IMR-90 (cell line): ENCODE measurements around the gene ERN1. TPM values are rescaled to one million over a fixed set of nuclear protein-coding genes. Genes with fewer than 3 reads are reported as not detected.

ENCODE experiments used
- ATAC-seq: fragments of 200-7000 bp; cut with Tn5 transposase; 2 replicates; pipeline ENCODE4 v1.9.1; 2020; ENCODE audit warnings: low read depth, mild to moderate bottlenecking, moderate library complexity
- BruUV-seq: library from RNA; stranded (reverse); fragments of 400-500 nt; replicated peaks from 2 replicates; lab custom pipeline; 2021; lab: Mats Ljungman, UMichigan
- CTCF ChIA-PET: fragments of 300-600 bp; formaldehyde crosslinking; extraction: SDS; loops from one replicate; lab custom pipeline; 2021; ENCODE audit warnings: antibody characterized with exemption; lab: Yijun Ruan, JAX
- POLR2A ChIA-PET: fragments of 300-600 bp; sonication (Branson Sonifier 250); formaldehyde crosslinking; loops from one replicate; lab custom pipeline; 2022; ENCODE audit warnings: antibody characterized with exemption; ENCODE audit not compliant: unreplicated experiment; lab: Charles Lee
- DNase-seq: peaks from one replicate; pipeline ENCODE4 v3.0.0; 2013
- H2AFZ ChIP-seq: replicated peaks from 2 replicates; pipeline ENCODE3; 2013; ENCODE audit warnings: low read length, mild to moderate bottlenecking; ENCODE audit not compliant: poor library complexity
- H2AK5ac ChIP-seq: 2 replicates; pipeline ENCODE4 v1.6.1; 2013; ENCODE audit warnings: low read depth, low read length, inconsistent platforms
- H2AK9ac ChIP-seq: replicated peaks from 2 replicates; pipeline ENCODE3; 2013; ENCODE audit warnings: mild to moderate bottlenecking, low read depth, low read length, moderate library complexity; ENCODE audit not compliant: poor library complexity
- H2BK120ac ChIP-seq: 2 replicates; pipeline ENCODE4 v1.6.1; 2013; ENCODE audit warnings: low read depth, low read length, inconsistent platforms
- H2BK15ac ChIP-seq: 3 replicates; pipeline ENCODE4 v1.6.1; 2013; ENCODE audit warnings: low read depth, low read length, inconsistent platforms
- H2BK20ac ChIP-seq: 2 replicates; pipeline ENCODE4 v1.6.1; 2013; ENCODE audit warnings: low read depth, mild to moderate bottlenecking, inconsistent platforms, low read length, moderate library complexity
- H2BK5ac ChIP-seq: 2 replicates; pipeline ENCODE4 v1.6.1; 2013; ENCODE audit warnings: mild to moderate bottlenecking, low read depth, low read length, inconsistent platforms; ENCODE audit not compliant: poor library complexity, severe bottlenecking
- H3K14ac ChIP-seq: replicated peaks from 2 replicates; pipeline ENCODE4 v1.6.1; 2013; ENCODE audit warnings: low read depth, low read length, inconsistent platforms
- H3K18ac ChIP-seq: 2 replicates; pipeline ENCODE4 v1.6.1; 2013; ENCODE audit warnings: low read depth, low read length, control low read depth
- H3K23ac ChIP-seq: 2 replicates; pipeline ENCODE4 v1.6.1; 2013; ENCODE audit warnings: low read depth, low read length, inconsistent platforms
- H3K27ac ChIP-seq: 2 replicates; pipeline ENCODE4 v1.5.1; 2013; ENCODE audit warnings: mild to moderate bottlenecking, control low read depth, low read length; ENCODE audit not compliant: insufficient read depth
- H3K27me3 ChIP-seq: 2 replicates; pipeline ENCODE4 v1.6.1; 2013; ENCODE audit warnings: low read length; ENCODE audit not compliant: control insufficient read depth, insufficient read depth
- H3K36me3 ChIP-seq: 2 replicates; pipeline ENCODE4 v1.6.1; 2013; ENCODE audit warnings: low read length, mixed read lengths; ENCODE audit not compliant: control insufficient read depth, insufficient read depth
- H3K4ac ChIP-seq: 2 replicates; pipeline ENCODE4 v1.6.1; 2013; ENCODE audit warnings: low read depth, low read length, inconsistent platforms
- H3K4me1 ChIP-seq: 2 replicates; pipeline ENCODE4 v1.6.1; 2013; ENCODE audit warnings: low read length, mixed read lengths; ENCODE audit not compliant: control insufficient read depth, insufficient read depth
- H3K4me2 ChIP-seq: 2 replicates; pipeline ENCODE4 v1.6.1; 2013; ENCODE audit warnings: low read depth, mild to moderate bottlenecking, control low read depth, low read length, moderate library complexity
- H3K4me3 ChIP-seq: 2 replicates; pipeline ENCODE4 v1.5.1; 2013; ENCODE audit warnings: low read depth, mild to moderate bottlenecking, control low read depth, low read length, moderate library complexity; ENCODE audit not compliant: insufficient read depth
- H3K56ac ChIP-seq: 2 replicates; pipeline ENCODE4 v1.6.1; 2013; ENCODE audit warnings: low read length, inconsistent platforms; ENCODE audit not compliant: insufficient read depth; ENCODE audit errors: extremely low read depth
- H3K79me1 ChIP-seq, 2 experiments: 2 replicates each; pipeline ENCODE4 v1.6.1; 2013; ENCODE audit warnings: low read length in 2 of 2, inconsistent platforms in 1 of 2, low read depth in 1 of 2
- H3K9ac ChIP-seq: 2 replicates; pipeline ENCODE4 v1.6.1; 2013; ENCODE audit warnings: low read depth, low read length, control low read depth
- H3K9me1 ChIP-seq: 2 replicates; pipeline ENCODE4 v1.6.1; 2013; ENCODE audit warnings: low read length, inconsistent platforms; ENCODE audit not compliant: insufficient read depth
- H3K9me3 ChIP-seq: 2 replicates; pipeline ENCODE4 v1.6.1; 2013; ENCODE audit warnings: low read length; ENCODE audit not compliant: control insufficient read depth, insufficient read depth
- H4K20me1 ChIP-seq: 2 replicates; pipeline ENCODE4 v1.6.1; 2013; ENCODE audit warnings: low read length, inconsistent platforms; ENCODE audit not compliant: insufficient read depth
- H4K5ac ChIP-seq: 2 replicates; pipeline ENCODE4 v1.6.1; 2013; ENCODE audit warnings: mild to moderate bottlenecking, low read depth, low read length, control low read depth
- H4K8ac ChIP-seq, 2 experiments: 2 replicates each; pipeline ENCODE4 v1.6.1; 2013; ENCODE audit warnings: low read depth in 2 of 2, low read length in 2 of 2, control low read depth in 1 of 2, inconsistent platforms in 1 of 2
- H4K91ac ChIP-seq: 2 replicates; pipeline ENCODE4 v1.6.1; 2013; ENCODE audit warnings: low read depth, low read length, inconsistent platforms; ENCODE audit not compliant: insufficient read depth
- BHLHE40 ChIP-seq: fragments of 150-350 bp; IDR thresholded peaks from 2 replicates; pipeline ENCODE4 v1.6.1; 2016; ENCODE audit warnings: mild to moderate bottlenecking, low read depth, low read length
- CEBPB ChIP-seq: IDR thresholded peaks from 2 replicates; pipeline ENCODE4 v1.6.1; 2012; ENCODE audit warnings: low read depth, low read length, improper control_type of control experiment
- CHD1 ChIP-seq: IDR thresholded peaks from 2 replicates; pipeline ENCODE4 v1.6.1; 2012; ENCODE audit warnings: low read depth, low read length, improper control_type of control experiment
- FOS ChIP-seq: fragments of 150-350 bp; IDR thresholded peaks from 2 replicates; pipeline ENCODE4 v1.6.1; 2016; ENCODE audit warnings: low read depth, low read length
- MAFK ChIP-seq: IDR thresholded peaks from 2 replicates; pipeline ENCODE4 v1.6.1; 2012; ENCODE audit warnings: low read depth, low read length, improper control_type of control experiment
- MAZ ChIP-seq: IDR thresholded peaks from 2 replicates; pipeline ENCODE4 v1.6.1; 2012; ENCODE audit warnings: low read depth, mild to moderate bottlenecking, low read length, improper control_type of control experiment, moderate library complexity, borderline replicate concordance
- MXI1 ChIP-seq: IDR thresholded peaks from 2 replicates; pipeline ENCODE4 v1.6.1; 2012; ENCODE audit warnings: low read depth, mild to moderate bottlenecking, low read length, moderate library complexity, borderline replicate concordance
- NFE2L2 ChIP-seq: fragments of 150-350 bp; IDR thresholded peaks from 2 replicates; pipeline ENCODE4 v1.6.1; 2016; ENCODE audit warnings: low read depth, mild to moderate bottlenecking, low read length
- POLR2A ChIP-seq: IDR thresholded peaks from 2 replicates; pipeline ENCODE4 v1.6.1; 2012; ENCODE audit warnings: mild to moderate bottlenecking, low read depth, low read length
- RAD21 ChIP-seq: IDR thresholded peaks from 2 replicates; pipeline ENCODE4 v1.6.1; 2012; ENCODE audit warnings: low read length, improper control_type of control experiment
- RCOR1 ChIP-seq: IDR thresholded peaks from 2 replicates; pipeline ENCODE4 v1.6.1; 2012; ENCODE audit warnings: mild to moderate bottlenecking, low read length, improper control_type of control experiment; ENCODE audit not compliant: insufficient replicate concordance
- RFX5 ChIP-seq: IDR thresholded peaks from 2 replicates; pipeline ENCODE4 v1.8.0; 2012; ENCODE audit warnings: low read depth, mild to moderate bottlenecking, low read length, moderate library complexity
- SMC3 ChIP-seq: fragments of 150-350 bp; IDR thresholded peaks from 2 replicates; pipeline ENCODE4 v1.6.1; 2016; ENCODE audit warnings: low read depth, mild to moderate bottlenecking, antibody characterized with exemption, low read length, moderate library complexity
- WGBS, 2 experiments: methylation state at CpG; one replicate each; pipeline versions ENCODE4 v1.1.5 to v1.1.7; 2013; ENCODE audit warnings: missing lambda C conversion rate in 2 of 2; ENCODE audit not compliant: insufficient read length in 1 of 2; ENCODE audit errors: extremely low coverage in 2 of 2; 5-methylcytosine and 5-hydroxymethylcytosine counted together
- dilution Hi-C: fragments of 300-500 bp; cut with HindIII; formaldehyde crosslinking; loops from one replicate; pipeline ENCODE4 v1.14.3; 2018; ENCODE audit warnings: low sequenced_read_pairs; ENCODE audit not compliant: unreplicated experiment
- in situ Hi-C: fragments of 300-500 bp; cut with MboI; formaldehyde crosslinking; loops from 3 replicates; pipeline ENCODE4 v1.14.3; 2019; ENCODE audit warnings: low sequenced_read_pairs, inconsistent platforms, mixed read lengths
- intact Hi-C: fragments of 100-400 bp; cut with micrococcal nuclease; formaldehyde crosslinking; loops from 2 replicates; pipeline ENCODE4 v1.10.0; 2022
- polyA plus RNA-seq, 3 experiments: library from polyadenylated mRNA; depleted of rRNA; stranded (reverse); fragments of >200 nt; gene quantifications; 2 replicates each; pipeline ENCODE4 v1.2.3, GENCODE V29; 2012; ENCODE audit warnings: low replicate concordance in 1 of 3
- total RNA-seq: library from RNA; depleted of rRNA; stranded (reverse); fragments of >200 nt; gene quantifications from 2 replicates; pipeline ENCODE4 v1.2.3, GENCODE V29; 2012
- TF ChIP-seq, protein P1 (sequence below): conservative IDR thresholded peaks from 2 replicates; pipeline ENCODE4 v1.5.1; 2012; ENCODE audit warnings: mild to moderate bottlenecking, low read depth, low read length, improper control_type of control experiment
- TF ChIP-seq, protein P2 (sequence below): fragments of 150-350 bp; IDR thresholded peaks from 2 replicates; pipeline ENCODE4 v1.6.1; 2017; ENCODE audit warnings: mild to moderate bottlenecking, antibody characterized with exemption, low read length, low read depth
- TF ChIP-seq, protein P3 (sequence below): fragments of 150-350 bp; IDR thresholded peaks from 2 replicates; pipeline ENCODE4 v1.6.1; 2016; ENCODE audit warnings: low read depth, mild to moderate bottlenecking, low read length, moderate library complexity, borderline replicate concordance

ERN1 gene
- total and polyA plus RNA-seq, 2 of the 4 experiments (the other 2 are of a cell fraction) = 2.7 to 4.1 TPM

DNA sequence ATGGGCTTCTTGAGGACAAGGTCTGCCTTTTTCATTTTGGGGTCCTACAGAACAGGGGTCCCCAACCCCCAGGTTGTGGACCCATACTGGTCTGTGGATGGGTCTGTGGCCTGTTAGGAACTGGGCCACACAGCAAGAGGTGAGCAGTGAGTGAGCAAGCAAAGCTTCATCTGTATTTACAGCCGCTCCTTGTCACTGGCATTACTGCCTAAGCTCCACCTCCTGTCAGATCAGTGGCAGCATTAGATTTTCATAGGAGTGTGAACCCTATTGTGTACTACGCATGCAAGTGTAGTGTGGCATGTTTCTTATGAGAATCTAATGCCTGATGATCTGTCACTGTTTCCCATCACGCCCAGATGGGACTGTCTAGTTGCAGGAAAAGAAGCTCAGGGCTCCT lies 33.9 kb downstream of the ERN1 start:
- Histone ChIP-seq H2AK5ac (no peak overlapping the region), H3K14ac (no peak overlapping the region), H3K27me3 (no peaks in the 10 kb centered on the region), H2AFZ (no peak overlapping the region), H2AK9ac (no peak overlapping the region), H2BK20ac (no peak overlapping the region), H3K4me2 (no peak overlapping the region), H4K91ac (no peak overlapping the region), H4K8ac (no peak overlapping the region), H3K4ac (no peak overlapping the region), H3K9me3 (no peaks in the 10 kb centered on the region), H3K9ac (no peak overlapping the region), H4K5ac (no peak overlapping the region), H3K79me1 (peaks cover 2 to 18% of the 10 kb centered on the region in 2 experiments; a peak in 2 of 4 replicates), H3K18ac (no peak overlapping the region), H3K23ac (no peak overlapping the region), H2BK120ac (no peak overlapping the region), H3K9me1 (peaks cover 6% of the 10 kb centered on the region), H3K36me3 (peaks cover 1% of the 10 kb centered on the region), H3K27ac (no peak overlapping the region), H3K56ac (no peak overlapping the region), H3K4me1 (peaks cover 2% of the 10 kb centered on the region; the same call in 1 of the 2 replicates), H3K4me3 (no peak overlapping the region), H2BK15ac (no peak overlapping the region), H2BK5ac (no peak overlapping the region), H4K20me1 (no peaks in the 10 kb centered on the region)
- no peak for ATAC-seq
- CTCF ChIA-PET = no interaction called here
- in situ Hi-C loops = no loop called here
- no peak for DNase-seq
- dilution Hi-C loops = no loop called here
- 100% methylated on average over 1 of the region's 3 CpGs; no CpG with 5 or more reads in 1 of the 2 experiments for WGBS, 2 experiments
- BruUV-seq = no TSS peak
- TF ChIP-seq FOS (no peak), CHD1 (no peak), SMC3 (no peak), RAD21 (no peak), CEBPB (no peak), NFE2L2 (no peak), BHLHE40 (no peak), MAZ (no peak), RFX5 (no peak), RCOR1 (no peak), POLR2A (no peak), MXI1 (no peak), MAFK (no peak)
- TF ChIP-seq, protein P1, sequence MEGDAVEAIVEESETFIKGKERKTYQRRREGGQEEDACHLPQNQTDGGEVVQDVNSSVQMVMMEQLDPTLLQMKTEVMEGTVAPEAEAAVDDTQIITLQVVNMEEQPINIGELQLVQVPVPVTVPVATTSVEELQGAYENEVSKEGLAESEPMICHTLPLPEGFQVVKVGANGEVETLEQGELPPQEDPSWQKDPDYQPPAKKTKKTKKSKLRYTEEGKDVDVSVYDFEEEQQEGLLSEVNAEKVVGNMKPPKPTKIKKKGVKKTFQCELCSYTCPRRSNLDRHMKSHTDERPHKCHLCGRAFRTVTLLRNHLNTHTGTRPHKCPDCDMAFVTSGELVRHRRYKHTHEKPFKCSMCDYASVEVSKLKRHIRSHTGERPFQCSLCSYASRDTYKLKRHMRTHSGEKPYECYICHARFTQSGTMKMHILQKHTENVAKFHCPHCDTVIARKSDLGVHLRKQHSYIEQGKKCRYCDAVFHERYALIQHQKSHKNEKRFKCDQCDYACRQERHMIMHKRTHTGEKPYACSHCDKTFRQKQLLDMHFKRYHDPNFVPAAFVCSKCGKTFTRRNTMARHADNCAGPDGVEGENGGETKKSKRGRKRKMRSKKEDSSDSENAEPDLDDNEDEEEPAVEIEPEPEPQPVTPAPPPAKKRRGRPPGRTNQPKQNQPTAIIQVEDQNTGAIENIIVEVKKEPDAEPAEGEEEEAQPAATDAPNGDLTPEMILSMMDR = no peak
- TF ChIP-seq, protein P2, sequence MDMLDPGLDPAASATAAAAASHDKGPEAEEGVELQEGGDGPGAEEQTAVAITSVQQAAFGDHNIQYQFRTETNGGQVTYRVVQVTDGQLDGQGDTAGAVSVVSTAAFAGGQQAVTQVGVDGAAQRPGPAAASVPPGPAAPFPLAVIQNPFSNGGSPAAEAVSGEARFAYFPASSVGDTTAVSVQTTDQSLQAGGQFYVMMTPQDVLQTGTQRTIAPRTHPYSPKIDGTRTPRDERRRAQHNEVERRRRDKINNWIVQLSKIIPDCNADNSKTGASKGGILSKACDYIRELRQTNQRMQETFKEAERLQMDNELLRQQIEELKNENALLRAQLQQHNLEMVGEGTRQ = no peak
- TF ChIP-seq, protein P3, sequence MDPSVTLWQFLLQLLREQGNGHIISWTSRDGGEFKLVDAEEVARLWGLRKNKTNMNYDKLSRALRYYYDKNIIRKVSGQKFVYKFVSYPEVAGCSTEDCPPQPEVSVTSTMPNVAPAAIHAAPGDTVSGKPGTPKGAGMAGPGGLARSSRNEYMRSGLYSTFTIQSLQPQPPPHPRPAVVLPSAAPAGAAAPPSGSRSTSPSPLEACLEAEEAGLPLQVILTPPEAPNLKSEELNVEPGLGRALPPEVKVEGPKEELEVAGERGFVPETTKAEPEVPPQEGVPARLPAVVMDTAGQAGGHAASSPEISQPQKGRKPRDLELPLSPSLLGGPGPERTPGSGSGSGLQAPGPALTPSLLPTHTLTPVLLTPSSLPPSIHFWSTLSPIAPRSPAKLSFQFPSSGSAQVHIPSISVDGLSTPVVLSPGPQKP = no peak
- POLR2A ChIA-PET = no interaction called here
- intact Hi-C loops = no loop called here
